Karpas-422 (cell line): ENCODE data around the gene GUCY1B1. TPM values are rescaled to one million over a fixed set of nuclear protein-coding genes. Genes with fewer than 3 reads are reported as not detected.

Experiments
- DNase-seq: peaks from one replicate; pipeline ENCODE4 v3.0.0-alpha.2; 2015
- H2AFZ ChIP-seq: fragments of 200-600 bp; sonication (generic); 2 replicates; pipeline ENCODE4 v1.6.1; 2014; ENCODE audit warnings: antibody characterized with exemption, low read length, mixed read lengths
- H3K27ac ChIP-seq: fragments of 200-600 bp; sonication (generic); 2 replicates; pipeline ENCODE4 v1.5.1; 2014; ENCODE audit warnings: mild to moderate bottlenecking, low read length, moderate library complexity
- H3K27me3 ChIP-seq: fragments of 200-600 bp; sonication (generic); 2 replicates; pipeline ENCODE4 v1.6.1; 2014; ENCODE audit warnings: low read length, mixed read lengths
- H3K36me3 ChIP-seq: fragments of 200-600 bp; sonication (generic); 2 replicates; pipeline ENCODE4 v1.6.1; 2014; ENCODE audit warnings: low read length, mixed read lengths; ENCODE audit not compliant: insufficient read depth
- H3K4me1 ChIP-seq: fragments of 200-600 bp; sonication (generic); 2 replicates; pipeline ENCODE4 v1.6.1; 2014; ENCODE audit warnings: mild to moderate bottlenecking, low read length, mixed read lengths
- H3K4me2 ChIP-seq: fragments of 200-600 bp; sonication (generic); 2 replicates; pipeline ENCODE4 v1.6.1; 2014; ENCODE audit warnings: low read length, low read depth, mild to moderate bottlenecking; ENCODE audit not compliant: poor library complexity, severe bottlenecking
- H3K4me3 ChIP-seq: fragments of 200-600 bp; sonication (generic); 2 replicates; pipeline ENCODE4 v1.5.1; 2014; ENCODE audit warnings: mild to moderate bottlenecking, antibody characterized with exemption, low read length, mixed read lengths
- H3K79me2 ChIP-seq: fragments of 200-600 bp; sonication (generic); 2 replicates; pipeline ENCODE4 v1.6.1; 2014; ENCODE audit warnings: mild to moderate bottlenecking, low read length, mixed read lengths
- H3K9ac ChIP-seq: fragments of 200-600 bp; sonication (generic); 2 replicates; pipeline ENCODE4 v1.6.0; 2014; ENCODE audit warnings: low read length
- H3K9me2 ChIP-seq: fragments of 200-600 bp; sonication (generic), shearing (Covaris generic); replicated peaks from 2 replicates; pipeline ENCODE4 v1.6.0; 2014; ENCODE audit warnings: mild to moderate bottlenecking, low read length, moderate library complexity; ENCODE audit not compliant: insufficient read depth
- H3K9me3 ChIP-seq: fragments of 300-700, 200-600 bp; sonication (generic); 2 replicates; pipeline ENCODE4 v1.6.1; 2014; ENCODE audit warnings: low read length, mixed read lengths
- H4K20me1 ChIP-seq: fragments of 200-600 bp; sonication (generic); 2 replicates; pipeline ENCODE4 v1.6.1; 2014; ENCODE audit warnings: mild to moderate bottlenecking, antibody characterized with exemption, low read length, low read depth; ENCODE audit not compliant: insufficient read depth
- total RNA-seq: library from RNA; depleted of rRNA; stranded (reverse); fragments of >200 nt; shearing (Covaris generic); gene quantifications from 2 replicates; pipeline ENCODE4 v1.2.3, GENCODE V29; 2014; ENCODE audit warnings: low replicate concordance; rRNA removed

Gene GUCY1B1
- 0.47 and 3.2 TPM in 2 replicates for total RNA-seq

DNA sequence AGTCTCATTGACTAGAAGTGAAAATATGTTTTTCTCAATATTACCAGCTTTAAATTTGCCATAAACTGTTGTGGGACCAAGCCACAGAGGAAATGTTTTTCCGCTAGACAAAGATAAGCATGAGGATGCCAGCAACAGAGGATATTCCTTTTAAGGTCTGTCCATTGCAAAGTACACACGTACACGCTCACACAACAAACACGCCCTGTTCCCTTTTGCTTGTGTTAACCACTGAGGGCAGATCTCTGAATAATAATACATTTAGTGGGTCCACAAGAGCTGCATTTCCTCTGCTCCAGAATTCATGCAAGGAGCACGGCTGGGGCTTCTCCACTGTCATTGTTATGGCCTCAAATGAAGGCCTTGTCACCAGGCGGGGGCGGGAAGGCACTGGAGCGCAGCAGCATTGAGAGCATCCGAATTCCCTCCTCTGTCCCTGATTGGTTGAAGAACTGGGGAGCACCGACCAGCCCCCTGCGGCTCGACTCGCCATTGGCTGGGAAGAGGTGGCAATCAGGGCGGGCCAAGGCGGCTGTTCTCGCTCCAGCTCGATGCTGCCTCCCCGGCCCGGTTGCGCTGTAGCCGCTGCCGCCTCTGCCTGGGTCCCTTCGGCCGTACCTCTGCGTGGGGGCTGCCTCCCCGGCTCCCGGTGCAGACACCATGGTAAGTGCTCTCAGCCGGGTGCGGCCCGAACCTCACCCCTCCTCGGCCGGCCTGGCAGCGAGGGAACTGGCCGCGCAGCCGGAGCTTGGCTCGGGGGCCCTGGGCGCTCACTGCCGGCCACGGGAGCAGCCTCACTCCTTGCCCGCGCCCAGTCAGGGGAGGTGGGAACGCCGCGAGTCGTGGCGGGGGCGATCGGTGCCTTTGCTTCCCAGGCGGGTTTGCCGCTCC lies at the start of gene GUCY1B1:
Gene GUCY1B1 (plus strand): TSS at position 541 of the 891 bp plus-strand sequence. CDS start 120 bp downstream, at position 661.
- Histone ChIP-seq H3K9ac (no peak within 1 kb of the TSS), H2AFZ (peak within 1 kb of the TSS; percentile 66)
- DNase-seq: no peak

GRCh38 chr4:155709918-155710317 lies 48.9 kb upstream of the GUCY1B1 start:
- Histone ChIP-seq H3K9ac (no peak overlapping the region), H3K4me2 (no peak overlapping the region), H3K79me2 (no peaks in the 10 kb centered on the region), H3K27me3 (no peaks in the 10 kb centered on the region), H3K9me2 (no peaks in the 10 kb centered on the region), H4K20me1 (no peaks in the 10 kb centered on the region), H3K36me3 (no peaks in the 10 kb centered on the region), H3K9me3 (no peaks in the 10 kb centered on the region), H3K27ac (no peak overlapping the region), H2AFZ (peak overlapping the region; percentile 32), H3K4me3 (no peak overlapping the region), H3K4me1 (peaks cover 80% of the 10 kb centered on the region)
- no peak for DNase-seq

More for the DNA sequence above, at the start of gene GUCY1B1:
- Histone ChIP-seq H3K4me3 (no peak within 1 kb of the TSS), H3K79me2 (no peaks in the 10 kb centered on the region), H3K27me3 (no peaks in the 10 kb centered on the region), H3K9me2 (no peaks in the 10 kb centered on the region), H3K36me3 (no peaks in the 10 kb centered on the region; the same call in 1 of the 2 replicates), H3K27ac (peak within 1 kb of the TSS; percentile 2; the same call in 1 of the 2 replicates), H3K4me1 (peaks cover 34% of the 10 kb centered on the region), H4K20me1 (no peaks in the 10 kb centered on the region), H3K4me2 (no peak within 1 kb of the TSS), H3K9me3 (peaks cover 4% of the 10 kb centered on the region; the same call in 1 of the 2 replicates)

GRCh38 chr4:155711556-155711955 lies 47.3 kb upstream of the GUCY1B1 start:
- Histone ChIP-seq H3K4me2 (no peak overlapping the region), H4K20me1 (no peaks in the 10 kb centered on the region), H3K9me2 (no peaks in the 10 kb centered on the region), H2AFZ (no peak overlapping the region), H3K4me1 (peaks cover 80% of the 10 kb centered on the region), H3K79me2 (no peaks in the 10 kb centered on the region), H3K4me3 (no peak overlapping the region), H3K36me3 (no peaks in the 10 kb centered on the region; the same call in 1 of the 2 replicates), H3K9ac (no peak overlapping the region), H3K27ac (no peak overlapping the region; the same call in 1 of the 2 replicates), H3K27me3 (no peaks in the 10 kb centered on the region), H3K9me3 (no peaks in the 10 kb centered on the region)
- DNase-seq: no peak

GRCh38 chr4:155712846-155713245 lies 46.0 kb upstream of the GUCY1B1 start:
- H3K4me3 ChIP-seq: no peak overlapping the region
- no peaks in the 10 kb centered on the region for H3K79me2 ChIP-seq
- peak overlapping the region; percentile 34 for H2AFZ ChIP-seq
- peak overlapping the region; percentile 33 for H3K9ac ChIP-seq
- H3K9me3 ChIP-seq: no peaks in the 10 kb centered on the region
- H4K20me1 ChIP-seq: no peaks in the 10 kb centered on the region
- no peak for DNase-seq
- peak overlapping the region; percentile 77 for H3K27ac ChIP-seq
- H3K9me2 ChIP-seq: no peaks in the 10 kb centered on the region
- no peaks in the 10 kb centered on the region for H3K27me3 ChIP-seq
- peak overlapping the region; percentile 8 for H3K4me2 ChIP-seq
- peaks cover 76% of the 10 kb centered on the region for H3K4me1 ChIP-seq
- H3K36me3 ChIP-seq: peaks cover 10% of the 10 kb centered on the region; the same call in 1 of the 2 replicates

- no peaks in the 10 kb centered on the region for H4K20me1 ChIP-seq
- H3K27me3 ChIP-seq: no peaks in the 10 kb centered on the region
- peak overlapping the region; percentile 8 for H3K4me2 ChIP-seq
- H2AFZ ChIP-seq: peak overlapping the region; percentile 34
- H3K36me3 ChIP-seq: peaks cover 10% of the 10 kb centered on the region; the same call in 1 of the 2 replicates
- H3K9me2 ChIP-seq: no peaks in the 10 kb centered on the region
- H3K9me3 ChIP-seq: no peaks in the 10 kb centered on the region
- H3K4me3 ChIP-seq: no peak overlapping the region
- peak overlapping the region; percentile 33 for H3K9ac ChIP-seq
- DNase-seq: no peak
- H3K4me1 ChIP-seq: peaks cover 87% of the 10 kb centered on the region
- peak overlapping the region; percentile 77 for H3K27ac ChIP-seq
- H3K79me2 ChIP-seq: no peaks in the 10 kb centered on the region
These were observed 44.9 kb upstream of the GUCY1B1 start for GRCh38 chr4:155713911-155714310.

DNA sequence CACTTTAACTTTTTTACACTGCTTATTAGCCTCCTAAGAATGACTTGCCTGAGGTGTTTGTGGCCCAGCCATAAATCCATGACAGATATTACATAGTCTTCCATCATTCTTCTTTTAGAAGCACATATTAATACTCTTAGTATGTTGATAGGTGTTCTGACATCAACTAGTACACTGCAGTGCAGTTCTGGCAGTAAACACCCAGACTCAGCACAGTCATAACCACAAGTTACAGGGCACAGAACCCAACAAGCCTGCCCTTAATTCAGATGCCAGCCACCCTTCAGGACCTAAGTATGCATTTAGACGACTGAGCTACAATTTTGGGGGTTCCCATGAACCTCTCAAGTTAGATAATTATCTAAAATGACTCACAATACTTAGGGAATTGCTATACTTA lies 36.5 kb upstream of the GUCY1B1 start:
- H3K27ac ChIP-seq: no peak overlapping the region
- no peaks in the 10 kb centered on the region for H3K79me2 ChIP-seq
- H3K4me2 ChIP-seq: no peak overlapping the region
- H3K27me3 ChIP-seq: no peaks in the 10 kb centered on the region
- H3K4me1 ChIP-seq: peaks cover 85% of the 10 kb centered on the region
- H3K36me3 ChIP-seq: peaks cover 10% of the 10 kb centered on the region; the same call in 1 of the 2 replicates
- H2AFZ ChIP-seq: peak overlapping the region; percentile 9; the same call in 1 of the 2 replicates
- H3K9me3 ChIP-seq: no peaks in the 10 kb centered on the region
- no peaks in the 10 kb centered on the region for H4K20me1 ChIP-seq
- H3K4me3 ChIP-seq: no peak overlapping the region
- no peak overlapping the region for H3K9ac ChIP-seq
- no peaks in the 10 kb centered on the region for H3K9me2 ChIP-seq
- DNase-seq: no peak

DNA sequence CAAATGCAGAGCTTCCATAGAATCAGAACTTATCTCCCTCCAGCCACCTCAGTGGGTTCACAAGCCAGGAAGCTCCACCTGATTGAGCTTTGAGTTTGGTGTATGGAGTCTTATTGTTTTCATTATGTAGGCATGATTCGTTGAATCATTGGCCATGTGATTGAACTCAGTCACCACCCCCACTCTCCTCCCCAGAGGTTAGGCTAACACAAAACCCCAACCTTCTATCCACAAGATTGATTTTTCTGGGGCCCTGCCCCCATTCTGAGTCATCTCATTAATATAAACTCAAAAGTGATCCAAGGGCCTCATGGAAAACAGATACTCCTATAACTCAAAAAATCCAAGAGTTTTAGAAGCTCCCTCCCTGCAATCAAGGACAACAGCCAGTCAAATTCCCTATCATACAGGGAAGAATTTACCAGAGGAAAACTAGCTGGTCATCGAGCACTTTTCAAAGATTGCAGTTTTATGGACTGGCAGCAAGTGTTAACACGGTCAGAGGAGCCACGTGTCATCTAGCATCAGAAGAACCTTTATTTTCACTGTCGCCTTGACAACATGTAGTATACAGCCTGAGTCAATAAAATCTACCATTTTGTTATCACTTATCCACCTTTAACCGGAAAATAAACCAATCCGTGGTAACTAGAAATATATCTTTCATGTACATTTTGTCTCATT lies 35.9 kb upstream of the GUCY1B1 start:
- H3K9me2 ChIP-seq: no peaks in the 10 kb centered on the region
- H4K20me1 ChIP-seq: no peaks in the 10 kb centered on the region
- no peaks in the 10 kb centered on the region for H3K79me2 ChIP-seq
- H2AFZ ChIP-seq: peak overlapping the region; percentile 9; the same call in 1 of the 2 replicates
- H3K36me3 ChIP-seq: peaks cover 5% of the 10 kb centered on the region; the same call in 1 of the 2 replicates
- H3K9ac ChIP-seq: no peak overlapping the region
- H3K27ac ChIP-seq: no peak overlapping the region
- H3K27me3 ChIP-seq: no peaks in the 10 kb centered on the region
- H3K4me2 ChIP-seq: no peak overlapping the region
- peaks cover 82% of the 10 kb centered on the region for H3K4me1 ChIP-seq
- DNase-seq: no peak
- H3K4me3 ChIP-seq: no peak overlapping the region
- H3K9me3 ChIP-seq: no peaks in the 10 kb centered on the region

GRCh38 chr4:155724731-155725130 lies 34.1 kb upstream of the GUCY1B1 start:
- H3K36me3 ChIP-seq: peaks cover 5% of the 10 kb centered on the region; the same call in 1 of the 2 replicates
- no peaks in the 10 kb centered on the region for H4K20me1 ChIP-seq
- peak overlapping the region; percentile 5; the same call in 1 of the 2 replicates for H2AFZ ChIP-seq
- H3K27me3 ChIP-seq: no peaks in the 10 kb centered on the region
- H3K4me1 ChIP-seq: peaks cover 73% of the 10 kb centered on the region
- no peaks in the 10 kb centered on the region for H3K79me2 ChIP-seq
- H3K9me3 ChIP-seq: no peaks in the 10 kb centered on the region
- H3K9ac ChIP-seq: no peak overlapping the region
- H3K4me2 ChIP-seq: no peak overlapping the region
- DNase-seq: no peak
- H3K27ac ChIP-seq: no peak overlapping the region
- no peaks in the 10 kb centered on the region for H3K9me2 ChIP-seq
- no peak overlapping the region for H3K4me3 ChIP-seq
